ENCODE results near the gene COMMD8. TPM values are rescaled to one million over a fixed set of nuclear protein-coding genes. Genes with fewer than 3 reads are reported as not detected.

Gene COMMD8
- total RNA-seq, 1 experiment from 2014 or later: 27.4 TPM

- POLR2A ChIA-PET (ENCODE audit: unreplicated experiment): no interaction called here
- H3K4me2 ChIP-seq: no peak overlapping the region
Measured at GRCh38 chr4:47471591-47471990, 8.1 kb upstream of the COMMD8 start.

GRCh38 chr4:47471064-47471463, 7.6 kb upstream of the COMMD8 start:
- no peak overlapping the region for H3K27ac ChIP-seq
- ChIA-PET CTCF (no interaction called here), POLR2A (ENCODE audit: unreplicated experiment) (no interaction called here)
- no peaks in the 10 kb centered on the region for H3F3A ChIP-seq (ENCODE audit: insufficient read depth, low read depth)
- intact Hi-C loops (cut with micrococcal nuclease; ENCODE audit: unreplicated experiment): no loop called here
- no peaks in the 10 kb centered on the region for H3K9me3 ChIP-seq (ENCODE audit: insufficient read depth, low read depth)
- H3K9me2 ChIP-seq (ENCODE audit: insufficient read depth): no peaks in the 10 kb centered on the region
- peaks cover 12% of the 10 kb centered on the region; the same call in 1 of the 2 replicates for H3K4me1 ChIP-seq (replicated peaks; ENCODE audit: insufficient read depth)
- H3K79me2 ChIP-seq (ENCODE audit: low read depth): no peaks in the 10 kb centered on the region
- H3K36me3 ChIP-seq (ENCODE audit: low read depth): no peaks in the 10 kb centered on the region
- no TSS peak for BruUV-seq (replicated peaks)
- no peak overlapping the region for H3K4me2 ChIP-seq
- H3K27me3 ChIP-seq (ENCODE audit: insufficient read depth, low read depth): no peaks in the 10 kb centered on the region
- no peak overlapping the region for H2AFZ ChIP-seq
- H4K20me1 ChIP-seq (ENCODE audit: insufficient read depth): no peaks in the 10 kb centered on the region
- no peak for TF ChIP-seq EZH2 (IDR thresholded peaks at IDR 0.05; ENCODE audit: low read depth)
- no peak for TF ChIP-seq CTCF (conservative IDR thresholded peaks at IDR 0.05)
- no peak overlapping the region for H3K4me3 ChIP-seq
- DNase-seq: no peak

More at GRCh38 chr4:47471591-47471990, 8.1 kb upstream of the COMMD8 start:
- Histone ChIP-seq H4K20me1 (ENCODE audit: insufficient read depth) (no peaks in the 10 kb centered on the region), H2AFZ (no peak overlapping the region), H3K79me2 (ENCODE audit: low read depth) (no peaks in the 10 kb centered on the region), H3F3A (ENCODE audit: insufficient read depth, low read depth) (no peaks in the 10 kb centered on the region), H3K27ac (no peak overlapping the region), H3K27me3 (ENCODE audit: insufficient read depth, low read depth) (no peaks in the 10 kb centered on the region), H3K4me3 (no peak overlapping the region), H3K9me2 (ENCODE audit: insufficient read depth) (no peaks in the 10 kb centered on the region), H3K4me1 (replicated peaks; ENCODE audit: insufficient read depth) (peaks cover 12% of the 10 kb centered on the region; the same call in 1 of the 2 replicates), H3K9me3 (ENCODE audit: insufficient read depth, low read depth) (no peaks in the 10 kb centered on the region), H3K36me3 (ENCODE audit: low read depth) (no peaks in the 10 kb centered on the region)
- intact Hi-C loops (cut with micrococcal nuclease; ENCODE audit: unreplicated experiment): no loop called here
- TF ChIP-seq EZH2 (IDR thresholded peaks at IDR 0.05; ENCODE audit: low read depth) (no peak), CTCF (conservative IDR thresholded peaks at IDR 0.05) (no peak)
- no TSS peak for BruUV-seq (replicated peaks)
- CTCF ChIA-PET: no interaction called here
- DNase-seq: no peak

GRCh38 chr4:47469951-47470350, 6.4 kb upstream of the COMMD8 start:
- no peaks in the 10 kb centered on the region for H3K9me3 ChIP-seq (ENCODE audit: insufficient read depth, low read depth)
- no TSS peak for BruUV-seq (replicated peaks)
- H3F3A ChIP-seq (ENCODE audit: insufficient read depth, low read depth): no peaks in the 10 kb centered on the region
- H3K4me1 ChIP-seq (replicated peaks; ENCODE audit: insufficient read depth): peaks cover 12% of the 10 kb centered on the region; the same call in 1 of the 2 replicates
- no peaks in the 10 kb centered on the region for H3K36me3 ChIP-seq (ENCODE audit: low read depth)
- H3K27ac ChIP-seq: peak overlapping the region; percentile 16; the same call in 1 of the 2 replicates
- TF ChIP-seq EZH2 (IDR thresholded peaks at IDR 0.05; ENCODE audit: low read depth): no peak
- no peak for TF ChIP-seq CTCF (conservative IDR thresholded peaks at IDR 0.05)
- ChIA-PET POLR2A (ENCODE audit: unreplicated experiment) (no interaction called here), CTCF (no interaction called here)
- H3K9me2 ChIP-seq (ENCODE audit: insufficient read depth): no peaks in the 10 kb centered on the region
- no peaks in the 10 kb centered on the region for H3K27me3 ChIP-seq (ENCODE audit: insufficient read depth, low read depth)
- peak in 1 of 2 experiments; percentile 54 for DNase-seq
- H2AFZ ChIP-seq: no peak overlapping the region
- intact Hi-C loops (cut with micrococcal nuclease; ENCODE audit: unreplicated experiment): no loop called here
- no peak overlapping the region for H3K4me3 ChIP-seq
- H3K79me2 ChIP-seq (ENCODE audit: low read depth): no peaks in the 10 kb centered on the region
- H3K4me2 ChIP-seq: peak overlapping the region; percentile 14; the same call in 1 of the 2 replicates
- H4K20me1 ChIP-seq (ENCODE audit: insufficient read depth): no peaks in the 10 kb centered on the region
